ENCODE data around the gene C2orf76.

Gene C2orf76

GRCh38 chr2:119338272-119338671 lies 28.4 kb downstream of the C2orf76 start:
- no peak for DNase-seq (ENCODE audit: low read depth, low spot score)
- no CpG with 5 or more reads among the region's 2 CpGs for WGBS (ENCODE audit: insufficient coverage, insufficient read length)
- no peaks in the 10 kb centered on the region for H3K9me3 ChIP-seq (ENCODE audit: control insufficient read depth, insufficient read depth, low read length)
- H3K27ac ChIP-seq (ENCODE audit: low read length) = no peak overlapping the region
- H3K36me3 ChIP-seq (ENCODE audit: control insufficient read depth, insufficient read depth, low read length) = no peaks in the 10 kb centered on the region
- H3K27me3 ChIP-seq (ENCODE audit: control insufficient read depth, insufficient read depth, low read length) = no peaks in the 10 kb centered on the region
- H3K4me1 ChIP-seq (ENCODE audit: control insufficient read depth, insufficient read depth, low read length) = no peaks in the 10 kb centered on the region
- no peak overlapping the region for H3K4me3 ChIP-seq (ENCODE audit: low read length)

- Histone ChIP-seq H3K27ac (ENCODE audit: low read length) (no peak overlapping the region), H3K4me1 (ENCODE audit: control insufficient read depth, insufficient read depth, low read length) (no peaks in the 10 kb centered on the region), H3K36me3 (ENCODE audit: control insufficient read depth, insufficient read depth, low read length) (no peaks in the 10 kb centered on the region), H3K4me3 (ENCODE audit: low read length) (no peak overlapping the region), H3K27me3 (ENCODE audit: control insufficient read depth, insufficient read depth, low read length) (no peaks in the 10 kb centered on the region), H3K9me3 (ENCODE audit: control insufficient read depth, insufficient read depth, low read length) (no peaks in the 10 kb centered on the region)
- WGBS (ENCODE audit: insufficient coverage, insufficient read length) = no CpG with 5 or more reads among the region's 2 CpGs
- no peak for DNase-seq (ENCODE audit: low read depth, low spot score)
Observed at GRCh38 chr2:119337749-119338148, 28.9 kb downstream of the C2orf76 start.

GRCh38 chr2:119333833-119334232 lies 32.8 kb downstream of the C2orf76 start:
- H3K36me3 ChIP-seq (ENCODE audit: control insufficient read depth, insufficient read depth, low read length) = no peaks in the 10 kb centered on the region
- DNase-seq (ENCODE audit: low read depth, low spot score) = no peak
- no peak overlapping the region for H3K4me3 ChIP-seq (ENCODE audit: low read length)
- no peaks in the 10 kb centered on the region for H3K27me3 ChIP-seq (ENCODE audit: control insufficient read depth, insufficient read depth, low read length)
- no peaks in the 10 kb centered on the region for H3K9me3 ChIP-seq (ENCODE audit: control insufficient read depth, insufficient read depth, low read length)
- WGBS (ENCODE audit: insufficient coverage, insufficient read length) = no CpG with 5 or more reads among the region's 2 CpGs
- H3K4me1 ChIP-seq (ENCODE audit: control insufficient read depth, insufficient read depth, low read length) = no peaks in the 10 kb centered on the region
- no peak overlapping the region for H3K27ac ChIP-seq (ENCODE audit: low read length)

- no CpG with 5 or more reads among the region's 3 CpGs for WGBS (ENCODE audit: insufficient coverage, insufficient read length)
- no peak overlapping the region for H3K4me3 ChIP-seq (ENCODE audit: low read length)
- no peak overlapping the region for H3K27ac ChIP-seq (ENCODE audit: low read length)
- H3K27me3 ChIP-seq (ENCODE audit: control insufficient read depth, insufficient read depth, low read length) = no peaks in the 10 kb centered on the region
- H3K4me1 ChIP-seq (ENCODE audit: control insufficient read depth, insufficient read depth, low read length) = no peaks in the 10 kb centered on the region
- H3K36me3 ChIP-seq (ENCODE audit: control insufficient read depth, insufficient read depth, low read length) = no peaks in the 10 kb centered on the region
- no peaks in the 10 kb centered on the region for H3K9me3 ChIP-seq (ENCODE audit: control insufficient read depth, insufficient read depth, low read length)
- no peak for DNase-seq (ENCODE audit: low read depth, low spot score)
Observed at GRCh38 chr2:119333360-119333759, 33.3 kb downstream of the C2orf76 start.

- no peaks in the 10 kb centered on the region for H3K27me3 ChIP-seq (ENCODE audit: control insufficient read depth, insufficient read depth, low read length)
- H3K36me3 ChIP-seq (ENCODE audit: control insufficient read depth, insufficient read depth, low read length) = no peaks in the 10 kb centered on the region
- WGBS (ENCODE audit: insufficient coverage, insufficient read length) = no CpG with 5 or more reads among the region's 6 CpGs
- H3K4me3 ChIP-seq (ENCODE audit: low read length) = no peak overlapping the region
- no peak overlapping the region for H3K27ac ChIP-seq (ENCODE audit: low read length)
- no peak for DNase-seq (ENCODE audit: low read depth, low spot score)
- H3K9me3 ChIP-seq (ENCODE audit: control insufficient read depth, insufficient read depth, low read length) = no peaks in the 10 kb centered on the region
- no peaks in the 10 kb centered on the region for H3K4me1 ChIP-seq (ENCODE audit: control insufficient read depth, insufficient read depth, low read length)
Observed at GRCh38 chr2:119332953-119333352, 33.7 kb downstream of the C2orf76 start.

GRCh38 chr2:119327431-119327830 lies 39.2 kb downstream of the C2orf76 start:
- no CpG with 5 or more reads among the region's 6 CpGs for WGBS (ENCODE audit: insufficient coverage, insufficient read length)
- Histone ChIP-seq H3K36me3 (ENCODE audit: control insufficient read depth, insufficient read depth, low read length) (no peaks in the 10 kb centered on the region), H3K9me3 (ENCODE audit: control insufficient read depth, insufficient read depth, low read length) (no peaks in the 10 kb centered on the region), H3K4me3 (ENCODE audit: low read length) (no peak overlapping the region), H3K27ac (ENCODE audit: low read length) (no peak overlapping the region), H3K4me1 (ENCODE audit: control insufficient read depth, insufficient read depth, low read length) (no peaks in the 10 kb centered on the region), H3K27me3 (ENCODE audit: control insufficient read depth, insufficient read depth, low read length) (no peaks in the 10 kb centered on the region)
- no peak for DNase-seq (ENCODE audit: low read depth, low spot score)

- Histone ChIP-seq H3K4me3 (ENCODE audit: low read length) (no peak overlapping the region), H3K27ac (ENCODE audit: low read length) (no peak overlapping the region), H3K27me3 (ENCODE audit: control insufficient read depth, insufficient read depth, low read length) (no peaks in the 10 kb centered on the region), H3K36me3 (ENCODE audit: control insufficient read depth, insufficient read depth, low read length) (no peaks in the 10 kb centered on the region), H3K9me3 (ENCODE audit: control insufficient read depth, insufficient read depth, low read length) (no peaks in the 10 kb centered on the region), H3K4me1 (ENCODE audit: control insufficient read depth, insufficient read depth, low read length) (no peaks in the 10 kb centered on the region)
- no CpG with 5 or more reads among the region's 1 CpG for WGBS (ENCODE audit: insufficient coverage, insufficient read length)
- no peak for DNase-seq (ENCODE audit: low read depth, low spot score)
Observed at GRCh38 chr2:119326938-119327337, 39.7 kb downstream of the C2orf76 start.

GRCh38 chr2:119324685-119325270 lies 41.9 kb downstream of the C2orf76 start:
- H3K36me3 ChIP-seq (ENCODE audit: control insufficient read depth, insufficient read depth, low read length) = no peaks in the 10 kb centered on the region
- no peaks in the 10 kb centered on the region for H3K4me1 ChIP-seq (ENCODE audit: control insufficient read depth, insufficient read depth, low read length)
- no peak overlapping the region for H3K27ac ChIP-seq (ENCODE audit: low read length)
- no peak for DNase-seq (ENCODE audit: low read depth, low spot score)
- H3K9me3 ChIP-seq (ENCODE audit: control insufficient read depth, insufficient read depth, low read length) = no peaks in the 10 kb centered on the region
- no peak overlapping the region for H3K4me3 ChIP-seq (ENCODE audit: low read length)
- no CpG with 5 or more reads among the region's 9 CpGs for WGBS (ENCODE audit: insufficient coverage, insufficient read length)
- no peaks in the 10 kb centered on the region for H3K27me3 ChIP-seq (ENCODE audit: control insufficient read depth, insufficient read depth, low read length)

- H3K4me3 ChIP-seq (ENCODE audit: low read length) = no peak overlapping the region
- no peaks in the 10 kb centered on the region for H3K36me3 ChIP-seq (ENCODE audit: control insufficient read depth, insufficient read depth, low read length)
- no peak overlapping the region for H3K27ac ChIP-seq (ENCODE audit: low read length)
- no peaks in the 10 kb centered on the region for H3K9me3 ChIP-seq (ENCODE audit: control insufficient read depth, insufficient read depth, low read length)
- WGBS (ENCODE audit: insufficient coverage, insufficient read length) = no CpG with 5 or more reads among the region's 8 CpGs
- no peak for DNase-seq (ENCODE audit: low read depth, low spot score)
- H3K27me3 ChIP-seq (ENCODE audit: control insufficient read depth, insufficient read depth, low read length) = no peaks in the 10 kb centered on the region
- no peaks in the 10 kb centered on the region for H3K4me1 ChIP-seq (ENCODE audit: control insufficient read depth, insufficient read depth, low read length)
Observed at GRCh38 chr2:119323459-119323858, 43.2 kb downstream of the C2orf76 start.

- Histone ChIP-seq H3K36me3 (ENCODE audit: control insufficient read depth, insufficient read depth, low read length) (no peaks in the 10 kb centered on the region), H3K27ac (ENCODE audit: low read length) (no peak overlapping the region), H3K9me3 (ENCODE audit: control insufficient read depth, insufficient read depth, low read length) (no peaks in the 10 kb centered on the region), H3K4me3 (ENCODE audit: low read length) (no peak overlapping the region), H3K27me3 (ENCODE audit: control insufficient read depth, insufficient read depth, low read length) (no peaks in the 10 kb centered on the region), H3K4me1 (ENCODE audit: control insufficient read depth, insufficient read depth, low read length) (no peaks in the 10 kb centered on the region)
- DNase-seq (ENCODE audit: low read depth, low spot score) = no peak
- no CpG with 5 or more reads among the region's 7 CpGs for WGBS (ENCODE audit: insufficient coverage, insufficient read length)
Observed at GRCh38 chr2:119319593-119319992, 47.0 kb downstream of the C2orf76 start.

GRCh38 chr2:119317554-119317953 lies 49.1 kb downstream of the C2orf76 start:
- H3K27me3 ChIP-seq (ENCODE audit: control insufficient read depth, insufficient read depth, low read length) = no peaks in the 10 kb centered on the region
- no peak overlapping the region for H3K27ac ChIP-seq (ENCODE audit: low read length)
- H3K4me1 ChIP-seq (ENCODE audit: control insufficient read depth, insufficient read depth, low read length) = no peaks in the 10 kb centered on the region
- H3K9me3 ChIP-seq (ENCODE audit: control insufficient read depth, insufficient read depth, low read length) = no peaks in the 10 kb centered on the region
- no CpG with 5 or more reads among the region's 1 CpG for WGBS (ENCODE audit: insufficient coverage, insufficient read length)
- H3K36me3 ChIP-seq (ENCODE audit: control insufficient read depth, insufficient read depth, low read length) = no peaks in the 10 kb centered on the region
- H3K4me3 ChIP-seq (ENCODE audit: low read length) = no peak overlapping the region
- no peak for DNase-seq (ENCODE audit: low read depth, low spot score)
